Renal pelvis (tissue), 4 donors: ENCODE results near the gene ZNF821. TPM values are rescaled to one million over a fixed set of nuclear protein-coding genes. Genes with fewer than 3 reads are reported as not detected.
A peak's percentile ranks its signal among the peaks of the same experiment; 100 is the strongest.
"Not testable (repeated sequence)": the region's sequence is repeated elsewhere in the genome, so short reads cannot be mapped to it uniquely, and the experiment has no call there.

Experiments
- DNase-seq: peaks from one replicate; pipeline ENCODE4 v3.0.0-alpha.2; 2013
- polyA plus RNA-seq, 3 donors: library from polyadenylated mRNA; unstranded; fragments of 120-200 nt; gene quantifications; one replicate each; pipeline ENCODE4 v1.2.1, GENCODE V29; 2013; ENCODE audit not compliant: insufficient read length in 3 of 3

The ZNF821 gene
- polyA plus RNA-seq, 3 donors, result 20.9 to 24.9 (median 21.4) TPM

GRCh38 chr16:71865173-71865863 is 18.7 kb downstream of the ZNF821 start:
- no peak for DNase-seq

GRCh38 chr16:71863995-71864394 is 20.0 kb downstream of the ZNF821 start:
- DNase-seq, result no peak

- no peak for DNase-seq
Observed at GRCh38 chr16:71859762-71860521, 24.0 kb downstream of the ZNF821 start.

- no peak for DNase-seq
Observed at GRCh38 chr16:71855937-71856662, 27.9 kb downstream of the ZNF821 start.

- no peak for DNase-seq
Observed at GRCh38 chr16:71854369-71854948, 29.5 kb downstream of the ZNF821 start.

- DNase-seq, result no peak
Observed at GRCh38 chr16:71853413-71853812, 30.6 kb downstream of the ZNF821 start.

GRCh38 chr16:71852561-71852960 is 31.4 kb downstream of the ZNF821 start:
- no peak for DNase-seq

- DNase-seq, result no peak
Observed at GRCh38 chr16:71852158-71852557, 31.8 kb downstream of the ZNF821 start.

GRCh38 chr16:71851746-71852145 is 32.2 kb downstream of the ZNF821 start:
- no peak for DNase-seq

GRCh38 chr16:71848622-71849021 is 35.4 kb downstream of the ZNF821 start:
- no peak for DNase-seq

GRCh38 chr16:71847096-71847495 is 36.9 kb downstream of the ZNF821 start:
- DNase-seq, result no peak

GRCh38 chr16:71846431-71846830 is 37.6 kb downstream of the ZNF821 start:
- no peak for DNase-seq

- DNase-seq, result peak; percentile 88
Observed at GRCh38 chr16:71845639-71846430, 38.1 kb downstream of the ZNF821 start, which contains the start of gene ATXN1L. Gene ATXN1L (plus strand): TSS chr16:71845976. CDS start chr16:71849741, 3,765 bp downstream.

- DNase-seq, result no peak
Observed at GRCh38 chr16:71843572-71843971, 40.4 kb downstream of the ZNF821 start.

GRCh38 chr16:71840052-71840451 is 43.9 kb downstream of the ZNF821 start:
- DNase-seq, result no peak

GRCh38 chr16:71837150-71837549 is 46.8 kb downstream of the ZNF821 start:
- DNase-seq, result no peak

GRCh38 chr16:71834291-71834690 is 49.7 kb downstream of the ZNF821 start:
- no peak for DNase-seq

- not testable (repeated sequence) for DNase-seq
Observed at GRCh38 chr16:71832112-71832511, 51.9 kb downstream of the ZNF821 start.

- DNase-seq, result not testable (repeated sequence)
Observed at GRCh38 chr16:71831698-71832097, 52.3 kb downstream of the ZNF821 start.

GRCh38 chr16:71830359-71830758 is 53.6 kb downstream of the ZNF821 start:
- DNase-seq, result no peak

- no peak for DNase-seq
Observed at GRCh38 chr16:71826533-71827017, 57.4 kb downstream of the ZNF821 start.
